Gastroesophageal sphincter (tissue), 3 donors: Measurements from ENCODE around the gene ZNF76.

Experiments
- EP300 ChIP-seq: sonication (generic); formaldehyde crosslinking; IDR thresholded peaks from one replicate; pipeline ENCODE4 v1.6.1; 2017; ENCODE audit warnings: antibody characterized with exemption, mild to moderate bottlenecking
- POLR2A ChIP-seq, 2 donors: fragments of 450-650 bp; IDR thresholded peaks; one replicate each; pipeline ENCODE4 v1.6.1; 2017; ENCODE audit warnings: antibody characterized with exemption in 2 of 2, mild to moderate bottlenecking in 2 of 2, moderate library complexity in 1 of 2
- POLR2AphosphoS5 ChIP-seq: sonication (generic); formaldehyde crosslinking; IDR thresholded peaks from one replicate; pipeline ENCODE4 v1.6.1; 2017; ENCODE audit warnings: antibody characterized with exemption
- TF ChIP-seq, protein P1 (sequence below), 4 experiments: fragments of 200-600 bp in 2 of 4; fragments of 450-650 bp in 2 of 4; sonication (generic) in 1 of 4; IDR thresholded peaks; one replicate each; pipeline ENCODE4 v1.5.1; 2017 to 2019; ENCODE audit warnings: antibody characterized with exemption in 4 of 4, mild to moderate bottlenecking in 2 of 4, moderate library complexity in 2 of 4

GRCh38 chr6:35292494-35292893, 33.0 kb downstream of the ZNF76 start:
- TF ChIP-seq EP300 (no peak), POLR2A (IDR thresholded peaks at IDR 0.05) (no peak), POLR2AphosphoS5 (no peak)
- TF ChIP-seq, protein P1, sequence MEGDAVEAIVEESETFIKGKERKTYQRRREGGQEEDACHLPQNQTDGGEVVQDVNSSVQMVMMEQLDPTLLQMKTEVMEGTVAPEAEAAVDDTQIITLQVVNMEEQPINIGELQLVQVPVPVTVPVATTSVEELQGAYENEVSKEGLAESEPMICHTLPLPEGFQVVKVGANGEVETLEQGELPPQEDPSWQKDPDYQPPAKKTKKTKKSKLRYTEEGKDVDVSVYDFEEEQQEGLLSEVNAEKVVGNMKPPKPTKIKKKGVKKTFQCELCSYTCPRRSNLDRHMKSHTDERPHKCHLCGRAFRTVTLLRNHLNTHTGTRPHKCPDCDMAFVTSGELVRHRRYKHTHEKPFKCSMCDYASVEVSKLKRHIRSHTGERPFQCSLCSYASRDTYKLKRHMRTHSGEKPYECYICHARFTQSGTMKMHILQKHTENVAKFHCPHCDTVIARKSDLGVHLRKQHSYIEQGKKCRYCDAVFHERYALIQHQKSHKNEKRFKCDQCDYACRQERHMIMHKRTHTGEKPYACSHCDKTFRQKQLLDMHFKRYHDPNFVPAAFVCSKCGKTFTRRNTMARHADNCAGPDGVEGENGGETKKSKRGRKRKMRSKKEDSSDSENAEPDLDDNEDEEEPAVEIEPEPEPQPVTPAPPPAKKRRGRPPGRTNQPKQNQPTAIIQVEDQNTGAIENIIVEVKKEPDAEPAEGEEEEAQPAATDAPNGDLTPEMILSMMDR (IDR thresholded peaks at IDR 0.05) = no peak
